GM18951 (cell line): ENCODE measurements around the gene MSANTD1.
"Not testable (repeated sequence)": the region's sequence is repeated elsewhere in the genome, so short reads cannot be mapped to it uniquely, and the experiment has no call there.

ENCODE experiments used
- POLR2A ChIP-seq: IDR thresholded peaks from 4 replicates; pipeline ENCODE4 v1.6.1; 2011; ENCODE audit warnings: mild to moderate bottlenecking; ENCODE audit not compliant: insufficient read length, insufficient read depth; ENCODE audit errors: extremely low read depth
- in situ Hi-C: fragments of 300-500 bp; cut with MboI; formaldehyde crosslinking; loops from one replicate; pipeline ENCODE4 v1.12.0; 2022; ENCODE audit warnings: low sequenced_read_pairs, mixed read lengths, inconsistent platforms; ENCODE audit not compliant: unreplicated experiment

Gene MSANTD1

GRCh38 chr4:3291969-3292570 is 43.1 kb downstream of the MSANTD1 start:
- in situ Hi-C loops: no loop called here

GRCh38 chr4:3292571-3293400 is 43.8 kb downstream of the MSANTD1 start, which contains the start of gene RGS12:
TSS of gene RGS12 (plus strand) at chr4:3293021. CDS start at chr4:3316171, 23,150 bp downstream.
- in situ Hi-C loops: no loop called here
- TF ChIP-seq POLR2A: peak; percentile 53

More at GRCh38 chr4:3291969-3292570, 43.1 kb downstream of the MSANTD1 start:
- TF ChIP-seq POLR2A: no peak

- in situ Hi-C loops: no loop called here
- TF ChIP-seq POLR2A: no peak
Measured at GRCh38 chr4:3293401-3294391, 44.7 kb downstream of the MSANTD1 start.

- in situ Hi-C loops: no loop called here
- TF ChIP-seq POLR2A: no peak
Measured at GRCh38 chr4:3294401-3295241, 45.7 kb downstream of the MSANTD1 start.

GRCh38 chr4:3295837-3296624 is 47.1 kb downstream of the MSANTD1 start:
- TF ChIP-seq POLR2A: no peak
- in situ Hi-C loops: no loop called here

- TF ChIP-seq POLR2A: no peak
- in situ Hi-C loops: no loop called here
Measured at GRCh38 chr4:3296651-3297050, 47.7 kb downstream of the MSANTD1 start.

- in situ Hi-C loops: no loop called here
- TF ChIP-seq POLR2A: no peak
Measured at GRCh38 chr4:3297066-3297859, 48.3 kb downstream of the MSANTD1 start.

- in situ Hi-C loops: no loop called here
- no peak for TF ChIP-seq POLR2A
Measured at GRCh38 chr4:3299122-3299975, 50.4 kb downstream of the MSANTD1 start.

GRCh38 chr4:3299976-3300671 is 51.2 kb downstream of the MSANTD1 start:
- no peak for TF ChIP-seq POLR2A
- in situ Hi-C loops: no loop called here

GRCh38 chr4:3300882-3301281 is 51.9 kb downstream of the MSANTD1 start:
- in situ Hi-C loops: not testable (repeated sequence)
